SK-N-SH (cell line): ENCODE data around the gene DTX3L. TPM values are rescaled to one million over a fixed set of nuclear protein-coding genes. Genes with fewer than 3 reads are reported as not detected.

Experiments
- CTCF ChIA-PET: fragments of 300-600, 350-600 bp; formaldehyde crosslinking; extraction: SDS; loops from one replicate; lab custom pipeline; 2021; lab: Yijun Ruan, JAX
- POLR2A ChIA-PET: fragments of 350-600 bp; sonication (Branson Sonifier 250); formaldehyde crosslinking; extraction: SDS; loops from one replicate; lab custom pipeline; 2020; ENCODE audit warnings: antibody characterized with exemption, inconsistent platforms; lab: Yijun Ruan, JAX
- DNase-seq: peaks from one replicate; pipeline ENCODE4 v3.0.0; 2012
- H2AFZ ChIP-seq: fragments of 200-600 bp; sonication (generic); 2 replicates; pipeline ENCODE4 v1.8.1; 2016; ENCODE audit warnings: antibody characterized with exemption, mild to moderate bottlenecking, low read depth
- H3F3A ChIP-seq: fragments of 200-600 bp; sonication (generic); replicated peaks from 2 replicates; pipeline ENCODE3; 2016; ENCODE audit warnings: antibody characterized with exemption, mild to moderate bottlenecking; ENCODE audit not compliant: insufficient read depth
- H3K27ac ChIP-seq, 2 experiments: fragments of 200-500 bp in 1 of 2; fragments of 200-600 bp in 1 of 2; sonication (Bioruptor generic) in 1 of 2; sonication (generic), shearing (Covaris generic) in 1 of 2; 2 replicates each; pipeline versions ENCODE4 v1.5.1 to v1.6.1; 2014 to 2016; ENCODE audit warnings: low read depth in 2 of 2, inconsistent platforms in 1 of 2, low read length in 1 of 2, mild to moderate bottlenecking in 1 of 2, mixed read lengths in 1 of 2
- H3K27me3 ChIP-seq: fragments of 200-600 bp; sonication (generic), shearing (Covaris generic); 2 replicates; pipeline ENCODE4 v1.6.1; 2016; ENCODE audit warnings: mixed run types; ENCODE audit not compliant: insufficient read depth
- H3K36me3 ChIP-seq, 2 experiments: fragments of 200-500 bp in 1 of 2; fragments of 200-600 bp in 1 of 2; sonication (Bioruptor generic) in 1 of 2; sonication (generic) in 1 of 2; replicated peaks in 1 of 2; 2 replicates each; pipeline versions ENCODE3 to v1.5.1; 2014 to 2016; ENCODE audit warnings: low read length in 1 of 2, mild to moderate bottlenecking in 1 of 2; ENCODE audit not compliant: insufficient read depth in 2 of 2, control insufficient read depth in 1 of 2
- H3K4me1 ChIP-seq, 2 experiments: fragments of 200-500 bp in 1 of 2; fragments of 200-600 bp in 1 of 2; sonication (Bioruptor generic) in 1 of 2; sonication (generic), shearing (Covaris generic) in 1 of 2; 2 replicates each; pipeline versions ENCODE4 v1.5.1 to v1.6.1; 2014 to 2016; ENCODE audit warnings: low read depth in 1 of 2, low read length in 1 of 2, mixed run types in 1 of 2; ENCODE audit not compliant: insufficient read depth in 2 of 2, control insufficient read depth in 1 of 2
- H3K4me2 ChIP-seq: fragments of 200-600 bp; sonication (generic), shearing (Covaris generic); 2 replicates; pipeline ENCODE4 v1.6.1; 2017; ENCODE audit warnings: mixed run types
- H3K4me3 ChIP-seq, 2 experiments: fragments of 200-500 bp in 1 of 2; fragments of 200-600 bp in 1 of 2; sonication (Bioruptor generic) in 1 of 2; sonication (generic), shearing (Covaris generic) in 1 of 2; 2 replicates each; pipeline versions ENCODE4 v1.5.1 to v1.8.1; 2014 to 2016; ENCODE audit warnings: low read depth in 2 of 2, inconsistent platforms in 1 of 2, low read length in 1 of 2, mild to moderate bottlenecking in 1 of 2, mixed read lengths in 1 of 2, moderate library complexity in 1 of 2
- H3K79me2 ChIP-seq: fragments of 200-600 bp; sonication (generic); 2 replicates; pipeline ENCODE4 v1.8.1; 2017; ENCODE audit warnings: mild to moderate bottlenecking; ENCODE audit not compliant: insufficient read depth
- H3K9ac ChIP-seq: fragments of 200-600 bp; sonication (generic); 2 replicates; pipeline ENCODE4 v1.6.1; 2017; ENCODE audit warnings: mixed run types
- H3K9me2 ChIP-seq: fragments of 200-600 bp; sonication (generic); 2 replicates; pipeline ENCODE4 v1.6.1; 2017; ENCODE audit warnings: mixed run types
- H3K9me3 ChIP-seq: fragments of 200-600 bp; sonication (generic); 2 replicates; pipeline ENCODE4 v1.6.1; 2017; ENCODE audit warnings: mixed run types, mild to moderate bottlenecking, moderate library complexity
- H4K20me1 ChIP-seq: fragments of 200-600 bp; sonication (generic); 2 replicates; pipeline ENCODE4 v1.6.1; 2017; ENCODE audit warnings: mild to moderate bottlenecking, mixed run types; ENCODE audit not compliant: insufficient read depth
- CHD2 ChIP-seq: fragments of 150-350 bp; IDR thresholded peaks from 2 replicates; pipeline ENCODE4 v1.6.1; 2018; ENCODE audit warnings: low read length; ENCODE audit not compliant: partially characterized antibody
- ELF1 ChIP-seq: IDR thresholded peaks from 2 replicates; pipeline ENCODE4 v1.4.0; 2012
- EP300 ChIP-seq, 2 experiments: IDR thresholded peaks; 2 replicates each; pipeline versions ENCODE4 v1.4.0 to v1.6.1; 2012; ENCODE audit warnings: borderline replicate concordance in 1 of 2, low read depth in 1 of 2, low read length in 1 of 2
- FOSL2 ChIP-seq: IDR thresholded peaks from 2 replicates; pipeline ENCODE4 v1.4.0; 2012; ENCODE audit warnings: low read depth, mild to moderate bottlenecking, moderate library complexity, borderline replicate concordance
- JUND ChIP-seq: IDR thresholded peaks from 2 replicates; pipeline ENCODE4 v1.4.0; 2012
- MAX ChIP-seq: IDR thresholded peaks from 2 replicates; pipeline ENCODE4 v1.4.0; 2012; ENCODE audit warnings: low read depth
- MXI1 ChIP-seq: IDR thresholded peaks from 2 replicates; pipeline ENCODE4 v1.6.1; 2012; ENCODE audit warnings: mild to moderate bottlenecking, low read depth, low read length, improper control_type of control experiment
- PBX3 ChIP-seq: IDR thresholded peaks from 2 replicates; pipeline ENCODE4; 2012
- POLR2AphosphoS5 ChIP-seq: IDR thresholded peaks from 2 replicates; pipeline ENCODE4 v1.6.1; 2012; ENCODE audit warnings: low read depth, low read length
- TAF1 ChIP-seq: IDR thresholded peaks from 2 replicates; pipeline ENCODE4 v1.6.1; 2012; ENCODE audit warnings: low read depth, mild to moderate bottlenecking, low read length, moderate library complexity, borderline replicate concordance
- TCF12 ChIP-seq: IDR thresholded peaks from 2 replicates; pipeline ENCODE4 v1.4.0; 2012
- USF1 ChIP-seq: IDR thresholded peaks from 2 replicates; pipeline ENCODE4 v1.4.0; 2012; ENCODE audit warnings: low read depth, borderline replicate concordance
- USF2 ChIP-seq: fragments of 150-350 bp; IDR thresholded peaks from 2 replicates; pipeline ENCODE4 v1.6.1; 2017; ENCODE audit warnings: antibody characterized with exemption, low read length, low read depth, borderline replicate concordance
- YY1 ChIP-seq: IDR thresholded peaks from 2 replicates; pipeline ENCODE4 v1.4.0; 2012; ENCODE audit warnings: low read depth, mild to moderate bottlenecking
- WGBS: methylation state at CpG from one replicate; pipeline ENCODE4 v1.1.6; 2017; ENCODE audit warnings: low lambda C conversion rate; 5-methylcytosine and 5-hydroxymethylcytosine counted together
- polyA plus RNA-seq, 3 experiments: library from polyadenylated mRNA; depleted of rRNA; stranded (reverse); fragments of >200 nt; gene quantifications; 2 replicates each; pipeline ENCODE4 v1.2.3, GENCODE V29; 2012

Gene DTX3L
- 2.6 and 2.7 TPM in 2 replicates for polyA plus RNA-seq (2012; rRNA removed)
- 4.7 and 4.8 TPM in 2 replicates for polyA plus RNA-seq (2012; cell fraction: cytosol; rRNA removed)
- polyA plus RNA-seq (2012; cell fraction: nucleus; rRNA removed) = 2.4 and 3.5 TPM in 2 replicates

- Histone ChIP-seq H2AFZ (peak within 1 kb of the TSS; percentile 89), H3K9me2 (no peaks in the 10 kb centered on the region), H3K9ac (peak within 1 kb of the TSS; percentile 88), H3K9me3 (no peaks in the 10 kb centered on the region), H3K36me3 (peaks cover 13 to 23% of the 10 kb centered on the region in 2 experiments), H3K79me2 (peaks cover 10% of the 10 kb centered on the region), H4K20me1 (no peaks in the 10 kb centered on the region), H3F3A (no peaks in the 10 kb centered on the region), H3K27me3 (no peaks in the 10 kb centered on the region), H3K27ac (peak within 1 kb of the TSS; percentile 74 to 89), H3K4me2 (peak within 1 kb of the TSS; percentile 87), H3K4me1 (peaks cover 5 to 9% of the 10 kb centered on the region in 2 experiments; a peak in 2 of 4 replicates), H3K4me3 (peak within 1 kb of the TSS; percentile 75 to 78)
- CTCF ChIA-PET = interaction anchor here (0.9 to 3.1 kb wide), 7 partner anchors 9 to 378 kb away, joined by 3 to 29 read pairs (median 4); no protein-coding TSS in a partner anchor
- peak; percentile 90 for DNase-seq
- POLR2A ChIA-PET = interaction anchor here (0.6 to 1.5 kb wide), 6 partner anchors 9 to 1496 kb away, joined by 3 to 8 read pairs (median 3); no protein-coding TSS in a partner anchor
- peak; percentile 39; the same call in 1 of the 2 replicates for TF ChIP-seq TAF1
- peak; percentile 57 for TF ChIP-seq POLR2AphosphoS5
- TF ChIP-seq EP300 (IDR thresholded peaks at IDR 0.05; ENCODE audit: borderline replicate concordance in 1 of 2, low read depth in 1 of 2, low read length in 1 of 2) = peak; percentile 8 to 9; a peak in 1 of 4 replicates
- TF ChIP-seq ELF1 = 0 out of 2 replicates have a peak, but pooled peaks have one; percentile 10
- TF ChIP-seq FOSL2 = no peak
- TF ChIP-seq USF1 = no peak
- 0 out of 2 replicates have a peak, but pooled peaks have one; percentile 7 for TF ChIP-seq TCF12
- no peak for TF ChIP-seq JUND
- peak; percentile 65 for TF ChIP-seq MAX
- no peak for TF ChIP-seq USF2
- peak; percentile 81 for TF ChIP-seq CHD2
- 0 out of 2 replicates have a peak, but pooled peaks have one; percentile 43 for TF ChIP-seq YY1
- peak; percentile 94 for TF ChIP-seq MXI1
- TF ChIP-seq PBX3 = 0 out of 2 replicates have a peak, but pooled peaks have one; percentile 31
- 2% methylated on average over 9 of the region's 56 CpGs for WGBS
Observed at GRCh38 chr3:122564155-122564912, at the start of gene DTX3L, which contains the start of gene PARP9. DTX3L (plus strand) TSS chr3:122564338; CDS start chr3:122564427, 89 bp downstream. PARP9 (minus strand) TSS chr3:122564300; CDS start chr3:122559620, 4,680 bp downstream.
